ENCODE results near the gene LGALS14. TPM values are rescaled to one million over a fixed set of nuclear protein-coding genes. Genes with fewer than 3 reads are reported as not detected.

Gene LGALS14
- total RNA-seq, 4 donors from 2014 or later: not detected

GRCh38 chr19:39752390-39752789 lies 48.1 kb downstream of the LGALS14 start:
- Histone ChIP-seq H3K4me3 (no peak overlapping the region), H3K27ac (no peak overlapping the region), H3K27me3 (peaks cover 41% of the 10 kb centered on the region), H3K9me3 (no peaks in the 10 kb centered on the region), H3K36me3 (no peaks in the 10 kb centered on the region), H3K4me1 (no peaks in the 10 kb centered on the region)
- no peak for ATAC-seq
- no peak for TF ChIP-seq CTCF (IDR thresholded peaks at IDR 0.05)
- no peak for TF ChIP-seq POLR2AphosphoS5 (IDR thresholded peaks at IDR 0.05)
- TF ChIP-seq EP300 (IDR thresholded peaks at IDR 0.05): no peak
- no peak for TF ChIP-seq POLR2A (IDR thresholded peaks at IDR 0.05)

GRCh38 chr19:39752795-39753194 lies 48.5 kb downstream of the LGALS14 start:
- no peaks in the 10 kb centered on the region for H3K36me3 ChIP-seq
- peaks cover 45% of the 10 kb centered on the region for H3K27me3 ChIP-seq
- H3K4me1 ChIP-seq: no peaks in the 10 kb centered on the region
- H3K9me3 ChIP-seq: no peaks in the 10 kb centered on the region
- no peak overlapping the region for H3K27ac ChIP-seq
- TF ChIP-seq EP300 (IDR thresholded peaks at IDR 0.05) (no peak), CTCF (IDR thresholded peaks at IDR 0.05) (no peak), POLR2AphosphoS5 (IDR thresholded peaks at IDR 0.05) (no peak), POLR2A (IDR thresholded peaks at IDR 0.05) (no peak)
- H3K4me3 ChIP-seq: no peak overlapping the region
- no peak for ATAC-seq

- ATAC-seq: no peak
- Histone ChIP-seq H3K27ac (no peak overlapping the region), H3K9me3 (no peaks in the 10 kb centered on the region), H3K4me3 (no peak overlapping the region), H3K36me3 (no peaks in the 10 kb centered on the region), H3K4me1 (no peaks in the 10 kb centered on the region), H3K27me3 (peaks cover 62% of the 10 kb centered on the region)
- WGBS, 2 donors (ENCODE audit: low coverage in 1 of 2): 73 to 75% methylated on average over 2 of the region's 2 CpGs
- TF ChIP-seq EP300 (IDR thresholded peaks at IDR 0.05): no peak
- no peak for TF ChIP-seq POLR2A (IDR thresholded peaks at IDR 0.05)
- no peak for TF ChIP-seq CTCF (IDR thresholded peaks at IDR 0.05)
- no peak for TF ChIP-seq POLR2AphosphoS5 (IDR thresholded peaks at IDR 0.05)
Observed at GRCh38 chr19:39754544-39754943, 50.3 kb downstream of the LGALS14 start.

- 54% methylated on average over 3 of the region's 3 CpGs; no CpG with 5 or more reads in 1 of the 2 donors for WGBS, 2 donors (ENCODE audit: low coverage in 1 of 2)
- no peaks in the 10 kb centered on the region for H3K4me1 ChIP-seq
- ATAC-seq: no peak
- TF ChIP-seq POLR2AphosphoS5 (IDR thresholded peaks at IDR 0.05) (no peak), POLR2A (IDR thresholded peaks at IDR 0.05) (no peak), CTCF (IDR thresholded peaks at IDR 0.05) (no peak), EP300 (IDR thresholded peaks at IDR 0.05) (no peak)
- H3K27me3 ChIP-seq: peaks cover 64% of the 10 kb centered on the region
- no peak overlapping the region for H3K4me3 ChIP-seq
- no peaks in the 10 kb centered on the region for H3K36me3 ChIP-seq
- no peaks in the 10 kb centered on the region for H3K9me3 ChIP-seq
- H3K27ac ChIP-seq: no peak overlapping the region
Observed at GRCh38 chr19:39754971-39755370, 50.7 kb downstream of the LGALS14 start.

Small RNAs within 50 kb of the gene (small RNA-seq; reads per million reads assigned to genes)
- gene RPS29P27: 0 reads per million in 4 donors

Other genes with a start within 250 kb of the LGALS14 start
- 10 to 100 TPM; 50.8 to 53.5 (median 52.4) TPM for gene TIMM50, start 223.6 kb upstream of the LGALS14 start, total RNA-seq
- not detected for gene DLL3, start 205.5 kb upstream of the LGALS14 start, total RNA-seq
- not detected for gene SELENOV, start 189.3 kb upstream of the LGALS14 start, total RNA-seq
- 1 to 10 TPM; 5.0 to 8.3 (median 6.5) TPM for gene EID2B, start 171.6 kb upstream of the LGALS14 start, total RNA-seq
- gene EID2, start 164.3 kb upstream of the LGALS14 start, total RNA-seq: 10 to 100 TPM; 11.4 to 17.3 (median 14.7) TPM
- not detected for gene LGALS13, start 102.0 kb upstream of the LGALS14 start, total RNA-seq
- not detected for gene LGALS16, start 48.6 kb upstream of the LGALS14 start, total RNA-seq
- gene CLC, start 33.5 kb downstream of the LGALS14 start, total RNA-seq: not detected
- gene LEUTX, start 74.4 kb downstream of the LGALS14 start, total RNA-seq: not detected
- gene DYRK1B, start 129.7 kb downstream of the LGALS14 start, total RNA-seq: 10 to 100 TPM in 2 of 4 donors, 1 to 10 TPM in 2; 8.6 to 19.4 (median 11.4) TPM
- gene FBL, start 141.9 kb downstream of the LGALS14 start, total RNA-seq: 100 to 1,000 TPM in 1 of 4 donors, 10 to 100 TPM in 3; 72.5 to 105 (median 89.1) TPM
- 10 to 100 TPM in 2 of 4 donors, 1 to 10 TPM in 1, under 1 TPM in 1; 0.31 to 69.1 (median 8.2) TPM for gene FCGBP, start 230.2 kb downstream of the LGALS14 start, total RNA-seq